Measurements from ENCODE around the gene FKBP11. TPM values are rescaled to one million over a fixed set of nuclear protein-coding genes. Genes with fewer than 3 reads are reported as not detected.

The FKBP11 gene
- total and polyA plus RNA-seq, 5 donors from 2014 or later = 55.6 to 79.7 (median 74.3) TPM

Other genes starting within 250 kb of the FKBP11 start
- gene KANSL2, start 243.3 kb downstream of the FKBP11 start, total RNA-seq = 116 TPM
- 10 to 100 TPM; 30.9 to 40.8 (median 39.7) TPM for gene KANSL2, start 243.3 kb downstream of the FKBP11 start, polyA plus RNA-seq
- gene CCNT1, start 208.8 kb downstream of the FKBP11 start, total RNA-seq = 117 TPM
- gene CCNT1, start 208.8 kb downstream of the FKBP11 start, polyA plus RNA-seq = 10 to 100 TPM; 11.4 to 21.0 (median 16.1) TPM
- 0.12 TPM for gene ADCY6, start 136.4 kb downstream of the FKBP11 start, total RNA-seq
- not detected for gene ADCY6, start 136.4 kb downstream of the FKBP11 start, polyA plus RNA-seq
- gene CACNB3, start 107.0 kb downstream of the FKBP11 start, total RNA-seq = 9.1 TPM
- gene CACNB3, start 107.0 kb downstream of the FKBP11 start, polyA plus RNA-seq = 1 to 10 TPM in 2 of 4 donors, under 1 TPM in 2; 0.32 to 2.3 (median 0.83) TPM
- 96.3 TPM for gene DDX23, start 73.3 kb downstream of the FKBP11 start, total RNA-seq
- gene DDX23, start 73.3 kb downstream of the FKBP11 start, polyA plus RNA-seq = 10 to 100 TPM; 30.5 to 40.4 (median 34.7) TPM
- 7.3 TPM for gene RND1, start 59.6 kb downstream of the FKBP11 start, total RNA-seq
- gene RND1, start 59.6 kb downstream of the FKBP11 start, polyA plus RNA-seq = under 1 TPM; 0.13 to 0.63 (median 0.42) TPM
- 79.4 TPM for gene ARF3, start 32.0 kb upstream of the FKBP11 start, total RNA-seq
- 10 to 100 TPM; 21.2 to 30.5 (median 23.6) TPM for gene ARF3, start 32.0 kb upstream of the FKBP11 start, polyA plus RNA-seq
- 1.6 TPM for gene WNT10B, start 46.2 kb upstream of the FKBP11 start, total RNA-seq
- gene WNT10B, start 46.2 kb upstream of the FKBP11 start, polyA plus RNA-seq = not detected
- 0.62 TPM for gene WNT1, start 52.8 kb upstream of the FKBP11 start, total RNA-seq
- gene WNT1, start 52.8 kb upstream of the FKBP11 start, polyA plus RNA-seq = under 1 TPM in 1 of 4 donors, not detected in 3; 0.39 TPM
- 0.39 TPM for gene DDN, start 73.9 kb upstream of the FKBP11 start, total RNA-seq
- gene DDN, start 73.9 kb upstream of the FKBP11 start, polyA plus RNA-seq = not detected
- 51.3 TPM for gene PRKAG1, start 93.3 kb upstream of the FKBP11 start, total RNA-seq
- 10 to 100 TPM; 59.3 to 83.8 (median 64.9) TPM for gene PRKAG1, start 93.3 kb upstream of the FKBP11 start, polyA plus RNA-seq
- gene KMT2D, start 135.3 kb upstream of the FKBP11 start, total RNA-seq = 149 TPM
- 1 to 10 TPM; 5.2 to 8.8 (median 6.5) TPM for gene KMT2D, start 135.3 kb upstream of the FKBP11 start, polyA plus RNA-seq
- 6.0 TPM for gene RHEBL1, start 144.5 kb upstream of the FKBP11 start, total RNA-seq
- 10 to 100 TPM; 11.7 to 19.5 (median 15.8) TPM for gene RHEBL1, start 144.5 kb upstream of the FKBP11 start, polyA plus RNA-seq
- gene DHH, start 169.3 kb upstream of the FKBP11 start, total RNA-seq = 0.27 TPM
- gene DHH, start 169.3 kb upstream of the FKBP11 start, polyA plus RNA-seq = not detected
- gene LMBR1L, start 185.4 kb upstream of the FKBP11 start, total RNA-seq = 315 TPM
- gene LMBR1L, start 185.4 kb upstream of the FKBP11 start, polyA plus RNA-seq = 10 to 100 TPM; 59.0 to 71.9 (median 62.2) TPM
- gene TUBA1B, start 205.9 kb upstream of the FKBP11 start, total RNA-seq = 174 TPM
- gene TUBA1B, start 205.9 kb upstream of the FKBP11 start, polyA plus RNA-seq = 100 to 1,000 TPM; 445 to 648 (median 513) TPM